HG02870 (cell line): ENCODE data around the gene C1QTNF12.

Experiments used
- ATAC-seq: cut with Tn5 transposase; IDR thresholded peaks from one replicate; pipeline ENCODE4 v1.9.1; 2021; ENCODE audit warnings: mild to moderate bottlenecking, moderate library complexity; ENCODE audit not compliant: unreplicated experiment

The C1QTNF12 gene

DNA sequence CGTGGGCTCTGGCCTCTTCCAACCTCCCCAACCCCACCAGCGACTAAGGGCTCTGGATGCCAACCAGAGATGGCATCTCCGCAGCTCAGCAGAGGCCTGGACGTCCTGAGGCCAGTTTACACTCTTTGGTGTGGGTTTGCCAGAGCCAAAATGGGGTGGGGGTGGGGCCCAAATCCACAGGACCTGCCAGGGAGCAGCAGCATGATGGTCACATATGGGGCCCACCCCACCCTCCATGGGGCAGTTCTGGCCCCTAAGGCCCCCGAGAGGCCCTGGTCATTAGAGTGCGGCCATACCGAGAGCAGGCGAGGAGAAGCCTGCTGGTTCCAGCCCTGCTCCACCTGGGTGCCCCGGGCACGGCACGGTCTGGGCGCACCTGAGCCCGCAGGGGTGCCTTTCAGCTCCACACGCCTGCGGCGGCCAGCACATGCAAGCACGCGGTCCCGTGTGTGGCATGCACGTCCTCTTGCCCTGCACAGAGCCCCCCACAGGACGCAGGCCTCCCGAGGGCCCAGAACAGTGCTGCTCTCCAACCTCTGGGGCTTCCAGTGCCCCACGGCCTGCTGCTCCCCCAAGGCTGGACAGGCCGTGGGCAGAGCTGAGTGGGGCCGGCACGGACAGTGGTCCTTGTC, 4.8 kb downstream of the C1QTNF12 start:
- ATAC-seq = no peak

DNA sequence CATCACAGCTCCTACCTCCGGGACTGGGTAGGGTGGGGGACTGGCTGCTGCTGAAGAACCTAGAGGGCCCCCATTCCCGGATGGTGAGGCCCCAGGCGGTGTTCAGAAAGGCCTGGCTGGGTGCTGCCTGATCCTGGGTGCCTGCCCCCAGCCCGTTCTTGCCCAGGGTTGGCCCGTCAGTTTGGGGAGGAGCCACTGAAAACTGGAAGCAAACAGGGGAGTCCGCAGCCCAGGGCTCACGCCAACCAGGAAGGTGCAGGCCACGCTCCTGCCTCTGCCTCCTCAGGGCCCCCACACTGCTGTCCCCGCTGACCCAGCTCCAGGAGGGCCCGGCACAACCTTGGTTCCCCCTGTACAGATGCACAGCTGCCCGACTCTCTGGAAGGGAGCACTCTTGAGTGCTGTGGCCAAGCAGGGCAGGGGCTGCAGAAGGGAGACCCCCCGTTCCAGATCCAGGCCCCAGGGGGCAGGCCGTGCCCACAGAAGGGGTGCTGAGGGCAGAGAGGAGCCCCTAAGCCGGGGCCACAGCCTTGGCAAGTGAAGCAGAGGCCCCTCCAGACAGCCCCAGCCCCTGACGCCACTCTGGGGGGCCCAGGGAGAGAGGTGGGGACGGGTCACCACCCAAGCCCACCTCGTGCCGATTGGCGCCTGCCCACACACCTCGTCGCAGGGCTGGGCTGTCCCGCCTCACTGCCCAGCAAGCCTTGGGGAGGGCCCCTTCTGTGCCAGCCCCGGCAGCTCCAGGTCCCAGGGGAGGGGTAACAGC, 5.5 kb downstream of the C1QTNF12 start:
- no peak for ATAC-seq

DNA sequence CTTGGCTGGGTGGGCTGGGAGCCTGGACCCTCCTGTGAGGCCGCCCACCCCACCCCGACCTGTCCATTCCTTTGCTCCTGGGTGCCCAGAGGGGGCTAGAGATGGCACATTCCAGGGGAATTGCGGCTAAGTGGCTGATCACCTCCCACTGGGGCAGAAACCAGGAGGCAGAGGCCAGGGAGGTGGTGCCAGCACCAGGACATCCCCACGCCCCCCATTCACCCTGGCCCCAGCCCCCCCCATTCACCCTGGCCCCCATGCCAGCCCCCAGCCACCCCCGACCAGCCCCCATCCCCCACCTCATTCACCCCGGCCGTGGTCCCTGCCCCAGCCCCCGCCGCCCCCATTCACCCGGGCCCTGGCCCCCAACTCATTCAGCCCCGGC, 6.2 kb downstream of the C1QTNF12 start:
- ATAC-seq = no peak

DNA sequence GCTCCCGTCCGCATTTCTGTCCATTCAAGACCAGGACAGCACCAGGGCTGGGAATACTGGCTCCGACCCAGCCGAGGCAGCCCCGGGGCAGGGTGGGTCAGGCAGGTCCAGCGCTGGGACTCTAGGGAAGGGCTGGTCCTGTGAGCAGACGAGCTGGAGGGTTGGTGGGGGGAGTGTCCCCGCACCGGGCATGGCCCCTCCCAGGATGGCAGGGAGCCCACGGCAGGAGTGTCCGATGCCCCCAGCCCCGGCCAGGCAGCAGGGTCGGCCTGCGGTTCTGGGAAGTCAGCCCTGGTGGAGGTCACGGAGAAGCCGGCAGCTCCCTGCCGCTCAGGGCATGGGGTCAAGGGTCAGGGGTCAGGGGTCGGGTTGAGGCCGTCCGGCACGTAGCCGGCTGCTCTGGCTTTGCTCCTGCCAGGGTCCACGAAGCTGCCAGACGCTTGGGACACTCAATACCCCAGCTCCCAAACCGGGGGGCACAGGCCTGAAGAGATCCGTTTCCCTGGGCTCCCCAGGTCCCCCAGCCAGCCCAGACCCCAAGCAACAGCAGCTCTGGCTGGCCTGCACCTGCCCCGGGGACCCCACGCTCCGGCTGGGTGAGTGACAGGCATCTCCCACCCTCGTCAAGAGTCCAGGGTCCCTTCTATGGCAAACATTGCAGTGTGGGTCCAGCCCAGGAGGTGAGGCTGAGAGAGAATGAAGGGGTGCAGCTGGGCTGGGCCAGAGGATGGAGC, 6.7 kb downstream of the C1QTNF12 start:
- ATAC-seq = no peak

DNA sequence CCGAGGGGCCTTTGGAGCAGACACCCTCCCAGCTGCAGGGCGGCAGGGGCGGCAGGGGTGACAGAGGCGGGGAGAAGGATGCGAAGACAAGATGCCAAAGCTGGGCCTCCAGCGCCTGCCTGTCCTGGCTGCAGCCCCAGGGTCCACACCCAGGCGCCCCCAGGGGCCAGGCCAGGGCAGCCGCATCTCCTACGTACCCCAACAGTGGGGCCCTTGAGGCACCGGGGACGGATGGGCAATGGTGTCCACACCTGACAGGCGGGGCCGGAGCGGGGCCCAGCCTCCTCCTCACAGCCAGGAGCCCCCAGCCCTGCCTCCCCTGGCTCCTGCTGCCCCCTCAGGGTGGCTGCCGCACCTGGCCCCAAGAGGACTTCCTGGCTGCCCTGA, 7.3 kb downstream of the C1QTNF12 start:
- ATAC-seq = no peak

DNA sequence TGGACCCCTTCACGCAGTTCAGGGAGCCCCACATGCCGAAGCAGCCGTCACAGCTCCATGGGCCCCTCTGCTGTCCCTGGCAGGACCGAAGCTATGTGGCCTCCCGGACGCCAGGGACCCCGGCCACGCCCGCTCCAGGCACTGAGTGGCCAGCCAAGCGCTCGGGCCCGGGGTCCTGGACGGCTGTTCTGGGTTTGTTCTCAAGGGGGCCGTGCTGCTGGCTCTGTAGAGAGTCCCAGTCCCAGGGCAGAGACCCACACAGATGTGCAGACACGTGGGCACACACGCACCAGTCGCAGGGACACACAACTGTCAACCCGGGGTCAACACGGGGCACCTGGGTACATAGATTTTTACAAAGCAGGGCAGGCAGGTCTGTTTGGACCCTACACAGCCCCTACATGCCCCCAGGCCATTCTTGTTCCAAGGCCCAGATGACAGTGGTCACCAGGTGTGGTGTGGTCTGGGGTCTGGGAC, 7.8 kb downstream of the C1QTNF12 start:
- ATAC-seq = no peak

DNA sequence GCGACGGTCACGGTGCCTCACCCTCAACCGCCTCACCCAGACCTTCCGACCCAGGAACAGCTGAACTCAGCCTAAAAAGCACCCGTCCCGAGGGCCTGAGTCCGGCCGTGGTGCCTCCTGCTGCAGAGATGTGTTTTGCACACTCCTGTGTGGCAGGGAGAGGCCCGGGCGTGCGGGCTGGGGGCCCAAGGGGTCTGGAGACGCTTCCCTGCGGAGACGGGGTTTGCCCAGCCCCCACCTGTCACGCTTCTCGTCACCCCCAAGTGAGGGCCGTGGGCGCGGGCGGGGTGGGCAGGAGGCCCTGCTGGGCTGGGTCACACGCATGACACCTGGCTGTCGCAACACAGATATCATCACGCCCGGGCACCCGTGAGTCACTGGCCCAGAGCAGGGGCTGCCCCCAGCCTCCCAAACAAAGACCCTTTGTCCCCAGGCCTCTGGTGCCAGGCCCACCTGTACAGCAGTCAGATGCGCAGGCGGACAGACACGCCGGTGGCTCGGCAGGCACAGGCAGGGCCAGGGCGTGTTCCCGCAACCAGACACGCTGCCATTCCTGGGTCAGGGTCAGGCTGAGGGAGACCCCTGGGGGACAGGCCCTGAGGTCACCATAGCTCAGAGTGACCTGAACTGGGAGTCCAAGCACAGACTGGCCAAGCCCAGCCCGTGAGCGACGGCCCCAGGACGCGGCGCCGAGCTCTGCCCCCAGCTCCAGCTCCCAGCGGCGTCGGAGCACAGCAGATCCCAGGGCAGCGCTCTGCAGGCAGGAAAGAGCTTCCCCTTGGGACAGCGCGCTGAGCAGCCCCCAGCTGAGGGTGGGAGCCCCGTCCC, 8.4 kb downstream of the C1QTNF12 start:
- no peak for ATAC-seq

DNA sequence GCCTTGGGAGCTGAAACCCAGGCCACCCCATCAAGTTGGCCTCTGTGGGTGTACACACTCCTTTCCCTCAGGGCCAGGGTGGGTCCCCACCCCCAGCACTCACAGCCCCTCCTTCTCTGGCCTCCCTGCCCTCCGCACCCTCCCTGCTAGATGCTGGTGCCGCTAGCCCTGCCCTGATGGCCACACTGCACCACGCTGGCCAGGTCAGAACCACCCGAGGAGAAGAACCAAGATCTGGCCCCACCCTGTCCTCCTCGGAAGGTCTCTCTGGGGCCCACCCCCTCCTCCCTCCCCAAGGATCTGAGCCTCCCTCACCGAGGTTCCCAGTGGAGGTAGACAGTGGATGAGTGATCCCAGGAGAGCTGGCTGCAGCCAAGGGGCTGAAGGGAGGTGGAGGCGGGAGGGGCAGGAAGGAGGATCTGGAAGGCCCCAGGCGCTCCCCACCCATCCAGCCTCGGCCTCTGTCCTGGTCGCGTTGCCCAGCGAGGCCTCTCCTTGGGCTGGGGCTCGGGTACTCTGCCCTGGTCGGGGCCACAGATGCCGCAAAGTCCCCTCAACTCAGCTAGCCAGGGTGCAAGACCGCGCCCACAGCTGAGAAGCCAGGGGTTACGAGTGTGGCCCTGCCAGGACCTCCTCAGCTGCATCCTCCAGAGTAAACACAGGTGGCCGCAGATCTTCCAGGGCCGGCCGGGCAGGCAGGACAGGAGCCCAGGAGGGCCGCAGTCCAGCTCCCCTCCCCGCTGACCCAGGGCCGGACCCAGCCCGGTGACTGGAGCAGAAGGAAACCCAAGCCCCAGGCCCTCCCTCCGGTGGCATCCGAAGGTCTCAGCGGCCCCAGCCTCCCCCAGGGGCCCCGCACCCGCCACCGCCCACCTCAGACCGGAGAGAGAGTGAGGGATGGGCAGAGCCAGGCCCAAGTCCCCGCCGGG, 9.3 kb downstream of the C1QTNF12 start:
- ATAC-seq = no peak

DNA sequence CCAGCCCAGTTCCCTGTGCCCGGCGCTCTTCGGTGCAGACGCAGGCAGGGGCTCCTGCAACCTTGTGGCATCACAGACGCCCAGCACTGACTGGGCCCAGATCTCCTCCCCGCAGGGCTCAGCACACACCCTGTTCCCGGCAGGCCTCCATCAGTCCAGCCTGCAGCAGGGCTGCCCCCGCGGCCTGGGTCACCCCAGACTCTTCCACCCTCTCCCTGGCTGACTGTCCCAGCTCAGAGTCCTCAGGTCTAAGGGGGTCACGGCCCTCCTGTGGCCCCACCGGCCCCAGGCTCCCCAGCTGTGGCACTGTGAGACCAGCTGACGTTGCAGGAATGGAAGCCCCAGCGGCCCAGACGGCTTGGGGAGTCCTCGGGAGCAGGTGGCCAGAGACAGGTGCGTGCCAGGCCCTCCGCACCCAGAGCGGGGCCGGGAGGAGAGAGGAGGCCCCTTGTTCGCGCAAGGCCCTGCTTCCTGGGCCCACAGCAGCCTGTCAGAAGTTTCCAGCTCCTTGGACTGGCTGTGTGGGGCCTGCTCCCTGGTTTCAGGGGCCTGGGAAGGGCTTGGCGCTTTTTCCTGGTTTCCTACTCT, 10.3 kb downstream of the C1QTNF12 start:
- no peak for ATAC-seq

DNA sequence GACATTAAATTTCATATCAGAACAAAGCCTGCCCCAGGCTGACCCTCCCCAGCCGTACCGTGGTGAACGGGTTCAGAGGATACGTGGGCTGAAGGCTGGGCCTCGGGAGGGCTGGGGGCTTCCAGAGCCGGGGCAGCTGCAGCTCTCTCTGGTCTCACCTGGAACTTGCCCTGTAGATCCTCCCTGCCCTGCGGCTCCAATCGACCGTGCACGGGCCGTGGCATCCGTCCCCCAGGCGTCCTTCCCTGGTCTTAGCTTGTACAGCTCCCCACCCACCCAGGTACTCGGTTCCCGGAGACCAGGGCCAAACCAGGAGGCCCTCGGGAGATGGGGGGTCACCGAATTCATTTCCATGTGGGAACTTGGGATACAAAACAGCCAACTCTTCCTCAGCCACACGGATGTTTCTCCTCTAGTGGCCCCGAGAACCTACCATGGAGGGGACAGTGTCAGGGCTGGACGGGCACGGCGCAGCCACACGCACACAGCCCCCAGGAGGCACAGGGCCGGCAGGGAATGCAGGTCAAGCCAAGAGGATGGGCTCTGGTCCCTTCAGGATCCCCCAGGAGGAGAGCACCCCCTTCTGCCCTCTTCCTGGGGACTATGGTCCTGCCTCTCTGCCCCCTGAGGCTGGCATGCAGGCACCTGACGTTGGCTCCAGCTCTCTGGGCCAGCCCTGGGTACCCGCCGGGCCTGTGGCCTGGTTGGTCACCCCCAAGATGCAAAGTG, 11.3 kb downstream of the C1QTNF12 start:
- no peak for ATAC-seq

DNA sequence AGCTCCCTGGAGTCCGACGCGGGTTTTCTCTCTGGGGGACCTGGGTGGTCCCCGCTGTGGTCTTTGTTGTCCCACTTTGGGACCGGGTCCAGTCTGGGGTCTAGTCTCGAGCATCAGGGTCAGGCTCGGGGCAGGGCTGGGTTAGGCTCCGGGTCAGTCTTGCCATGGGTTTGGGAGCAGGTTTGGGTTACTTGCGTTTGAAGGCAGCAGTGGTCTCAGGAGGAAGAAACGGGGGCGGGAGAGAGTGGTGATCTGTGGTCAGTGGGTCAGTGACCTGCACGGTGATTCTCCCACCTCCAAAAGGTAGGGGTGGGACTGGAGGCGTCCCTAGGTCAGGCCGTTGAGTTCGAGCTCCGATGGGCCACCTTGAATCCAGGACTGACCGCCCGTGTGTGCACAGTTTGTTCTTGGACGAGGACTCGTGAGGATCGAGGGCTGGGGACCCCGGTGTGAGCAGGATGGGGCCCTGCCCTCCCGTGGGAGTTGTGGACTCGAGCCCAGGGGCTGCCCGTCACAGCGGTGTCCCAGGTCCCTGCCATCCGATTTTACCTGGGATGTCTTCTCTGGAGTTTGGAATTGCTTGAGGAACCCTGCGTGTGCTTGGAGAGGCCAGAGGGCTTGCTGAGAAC, 12.2 kb downstream of the C1QTNF12 start:
- ATAC-seq = no peak

DNA sequence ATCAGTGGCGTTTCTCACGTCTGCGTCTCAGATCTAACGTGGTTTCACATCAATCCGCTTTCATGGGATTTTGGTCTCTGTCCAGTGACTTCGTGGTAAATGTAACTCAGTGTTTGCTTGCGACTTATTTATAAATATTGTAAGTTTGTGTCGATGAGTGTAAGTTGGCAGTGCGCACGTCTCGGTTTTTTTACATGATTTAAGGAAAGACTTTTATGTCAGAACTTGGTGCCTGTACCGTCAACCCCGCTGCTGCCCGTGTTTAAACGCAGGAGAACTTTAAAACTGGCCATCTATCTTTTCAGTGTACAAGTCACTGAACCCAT, 13.0 kb downstream of the C1QTNF12 start:
- no peak for ATAC-seq

DNA sequence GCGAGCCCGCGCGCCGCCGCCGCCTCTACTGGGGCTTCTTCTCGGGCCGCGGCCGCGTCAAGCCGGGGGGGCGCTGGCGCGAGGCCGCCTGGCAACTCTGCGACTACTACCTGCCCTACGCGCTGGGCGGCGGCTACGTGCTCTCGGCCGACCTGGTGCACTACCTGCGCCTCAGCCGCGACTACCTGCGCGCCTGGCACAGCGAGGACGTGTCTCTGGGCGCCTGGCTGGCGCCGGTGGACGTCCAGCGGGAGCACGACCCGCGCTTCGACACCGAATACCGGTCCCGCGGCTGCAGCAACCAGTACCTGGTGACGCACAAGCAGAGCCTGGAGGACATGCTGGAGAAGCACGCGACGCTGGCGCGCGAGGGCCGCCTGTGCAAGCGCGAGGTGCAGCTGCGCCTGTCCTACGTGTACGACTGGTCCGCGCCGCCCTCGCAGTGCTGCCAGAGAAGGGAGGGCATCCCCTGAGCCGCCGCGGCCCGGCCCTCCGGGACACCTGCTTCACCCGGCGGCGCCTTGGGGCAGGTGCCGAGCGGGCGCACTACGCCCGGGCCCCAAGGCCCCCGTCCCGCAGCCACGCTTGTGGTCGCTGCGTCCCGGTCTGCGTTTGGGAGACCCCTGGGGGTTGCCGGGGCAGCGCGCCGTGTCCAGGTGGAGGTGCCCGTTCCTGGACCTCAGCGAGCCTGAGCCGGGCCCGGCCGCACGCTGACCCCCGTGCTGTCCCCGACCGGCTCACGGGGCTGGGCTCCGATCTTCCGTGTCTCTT, 13.5 kb downstream of the C1QTNF12 start:
- no peak for ATAC-seq

DNA sequence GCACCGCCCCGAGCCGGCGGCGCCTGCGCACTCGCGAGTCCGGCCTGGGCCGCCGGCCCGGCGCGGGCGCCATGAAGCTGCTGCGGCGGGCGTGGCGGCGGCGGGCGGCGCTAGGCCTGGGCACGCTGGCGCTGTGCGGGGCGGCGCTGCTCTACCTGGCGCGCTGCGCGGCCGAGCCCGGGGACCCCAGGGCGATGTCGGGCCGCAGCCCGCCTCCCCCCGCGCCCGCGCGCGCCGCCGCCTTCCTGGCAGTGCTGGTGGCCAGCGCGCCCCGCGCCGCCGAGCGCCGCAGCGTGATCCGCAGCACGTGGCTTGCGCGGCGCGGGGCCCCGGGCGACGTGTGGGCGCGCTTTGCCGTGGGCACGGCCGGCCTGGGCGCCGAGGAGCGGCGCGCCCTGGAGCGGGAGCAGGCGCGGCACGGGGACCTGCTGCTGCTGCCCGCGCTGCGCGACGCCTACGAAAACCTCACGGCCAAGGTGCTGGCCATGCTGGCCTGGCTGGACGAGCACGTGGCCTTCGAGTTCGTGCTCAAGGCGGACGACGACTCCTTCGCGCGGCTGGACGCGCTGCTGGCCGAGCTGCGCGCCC, 14.2 kb downstream of the C1QTNF12 start, which contains the start of gene B3GALT6:
TSS of gene B3GALT6 (plus strand) at position 30 of the 588 bp plus-strand sequence. CDS start at position 72, 42 bp downstream.
- ATAC-seq = no peak

DNA sequence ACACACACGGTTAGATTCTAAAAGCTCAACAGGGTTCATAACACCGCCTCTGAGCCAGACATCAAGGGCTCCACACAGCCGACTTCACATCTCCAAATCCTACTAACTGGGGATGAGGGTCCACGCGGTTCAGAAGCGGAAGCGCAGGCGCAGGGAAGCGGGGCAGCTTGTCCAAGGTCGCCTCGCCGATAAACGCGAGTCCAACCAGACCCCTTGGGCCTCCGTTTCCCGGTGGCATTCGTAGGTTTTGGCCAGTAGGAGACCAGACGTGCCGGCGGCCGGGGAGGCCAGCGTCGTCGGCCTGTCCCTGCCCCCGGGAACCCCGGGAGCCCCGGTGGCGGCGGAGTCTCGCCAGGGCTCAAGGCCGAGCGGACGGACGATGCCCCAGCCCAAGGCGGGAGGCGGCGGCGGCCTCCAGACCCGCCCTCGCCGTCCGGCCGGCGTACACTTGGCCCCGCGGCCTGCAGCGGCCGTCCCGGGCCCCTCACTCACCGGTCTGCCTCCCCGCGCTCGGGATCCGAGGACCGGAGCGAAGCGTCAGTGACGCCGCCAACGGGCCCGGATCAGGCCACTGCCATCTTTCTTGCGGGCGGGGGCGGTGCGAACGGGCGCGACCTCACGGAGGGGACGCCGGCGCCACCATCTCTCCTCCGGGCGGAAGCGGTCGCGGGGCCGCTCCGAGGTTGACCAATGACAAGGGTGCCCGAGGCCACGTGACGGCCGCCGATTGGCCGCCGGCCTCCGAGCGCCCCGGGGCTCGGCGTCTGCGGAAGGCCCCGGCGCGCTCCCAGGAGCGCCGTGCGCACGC, 14.9 kb downstream of the C1QTNF12 start, which contains the start of gene SDF4:
TSS of gene SDF4 (minus strand) at position 602 of the 808 bp plus-strand sequence. CDS start 3,229 bp downstream, outside the sequence.
- ATAC-seq = peak; percentile 91

DNA sequence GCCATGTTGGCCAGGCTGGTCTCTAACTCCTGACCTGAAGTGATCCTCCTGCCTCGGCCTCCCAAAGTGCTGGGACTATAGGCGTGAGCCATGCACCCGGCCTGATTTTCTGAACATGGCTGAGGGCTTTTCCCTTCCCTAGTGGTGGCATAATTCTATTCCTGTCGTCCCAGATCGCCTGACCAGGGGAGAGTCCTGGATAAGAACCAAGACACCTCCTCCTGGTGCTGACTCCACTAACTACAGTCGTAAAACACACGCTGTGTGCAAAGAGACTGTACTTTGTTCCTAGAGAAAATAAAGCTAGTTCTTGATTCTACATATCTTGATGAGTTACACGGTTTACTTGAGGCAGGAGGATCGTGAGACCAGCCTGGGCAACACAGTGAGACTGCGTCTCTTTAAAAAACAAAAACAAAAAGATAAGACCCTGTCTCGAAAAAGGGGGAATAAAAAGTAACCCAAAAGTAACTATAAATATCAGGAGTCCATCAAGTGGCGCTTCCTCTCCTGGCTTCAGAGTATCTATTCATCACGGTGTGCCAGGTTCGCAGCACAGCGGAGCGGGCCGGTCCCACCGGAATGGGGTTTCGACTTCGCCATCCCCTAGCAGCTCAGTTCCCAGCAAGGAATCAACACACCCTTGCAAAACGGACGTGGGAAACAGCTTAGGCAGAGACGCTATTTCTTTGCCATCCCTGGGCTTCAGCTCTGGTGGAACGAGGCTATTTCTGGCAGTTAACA, 15.7 kb downstream of the C1QTNF12 start:
- ATAC-seq = no peak
